HG03280 (cell line): Measurements from ENCODE around the gene ARL14EP.

Source experiments
- ATAC-seq: cut with Tn5 transposase; IDR thresholded peaks from one replicate; pipeline ENCODE4 v1.9.1; 2021; ENCODE audit warnings: mild to moderate bottlenecking, moderate library complexity; ENCODE audit not compliant: unreplicated experiment

ARL14EP gene

GRCh38 chr11:30322826-30323710, at the start of gene ARL14EP:
Gene ARL14EP (plus strand): TSS chr11:30323104. CDS start chr11:30330949, 7,845 bp downstream.
- peak; percentile 95 for ATAC-seq

GRCh38 chr11:30277176-30277575, 45.7 kb upstream of the ARL14EP start:
- no peak for ATAC-seq

GRCh38 chr11:30279796-30280195, 43.1 kb upstream of the ARL14EP start:
- ATAC-seq, result no peak

GRCh38 chr11:30281476-30282288, 41.2 kb upstream of the ARL14EP start:
- ATAC-seq, result no peak

GRCh38 chr11:30282289-30282631, 40.6 kb upstream of the ARL14EP start:
- no peak for ATAC-seq

GRCh38 chr11:30284836-30285235, 38.1 kb upstream of the ARL14EP start:
- ATAC-seq, result no peak

GRCh38 chr11:30285416-30286121, 37.3 kb upstream of the ARL14EP start:
- no peak for ATAC-seq

- ATAC-seq, result no peak
These were observed 31.6 kb upstream of the ARL14EP start for GRCh38 chr11:30291331-30291730.

- ATAC-seq, result no peak
These were observed 30.4 kb upstream of the ARL14EP start for GRCh38 chr11:30292545-30292944.

GRCh38 chr11:30295178-30295885, 27.6 kb upstream of the ARL14EP start:
- ATAC-seq, result no peak

GRCh38 chr11:30304620-30305019, 18.3 kb upstream of the ARL14EP start:
- no peak for ATAC-seq

- peak; percentile 98 for ATAC-seq
These were observed 12.3 kb upstream of the ARL14EP start for GRCh38 chr11:30310623-30311022.

- ATAC-seq, result no peak
These were observed 11.7 kb upstream of the ARL14EP start for GRCh38 chr11:30311189-30311588.

GRCh38 chr11:30312243-30312642, 10.7 kb upstream of the ARL14EP start:
- ATAC-seq, result no peak

- no peak for ATAC-seq
These were observed 9.3 kb upstream of the ARL14EP start for GRCh38 chr11:30313580-30313979.

- ATAC-seq, result no peak
These were observed 8.3 kb upstream of the ARL14EP start for GRCh38 chr11:30314625-30315024.

- no peak for ATAC-seq
These were observed 6.7 kb upstream of the ARL14EP start for GRCh38 chr11:30316237-30316636.

GRCh38 chr11:30317030-30317429, 5.9 kb upstream of the ARL14EP start:
- peak; percentile 59 for ATAC-seq

- ATAC-seq, result no peak
These were observed 1.6 kb upstream of the ARL14EP start for GRCh38 chr11:30321321-30321720.

- ATAC-seq, result no peak
These were observed 713 bp upstream of the ARL14EP start for GRCh38 chr11:30322191-30322590.
